Stimulated activated CD4-positive, alpha-beta T cell treated with anti-CD3 and anti-CD28 coated beads, Interleukin-12 subunit alpha, Interleukin-12 subunit beta, amount 100 ng/mL, for 24 hours (primary cell): ENCODE measurements around the gene SNRNP200.
"Not testable (repeated sequence)": the region's sequence is repeated elsewhere in the genome, so short reads cannot be mapped to it uniquely, and the experiment has no call there.

Experiments
- DNase-seq, 2 experiments: peaks; one replicate each; pipeline ENCODE4 v3.0.0-alpha.2; 2020; ENCODE audit warnings: low read depth in 2 of 2

Gene SNRNP200

DNA sequence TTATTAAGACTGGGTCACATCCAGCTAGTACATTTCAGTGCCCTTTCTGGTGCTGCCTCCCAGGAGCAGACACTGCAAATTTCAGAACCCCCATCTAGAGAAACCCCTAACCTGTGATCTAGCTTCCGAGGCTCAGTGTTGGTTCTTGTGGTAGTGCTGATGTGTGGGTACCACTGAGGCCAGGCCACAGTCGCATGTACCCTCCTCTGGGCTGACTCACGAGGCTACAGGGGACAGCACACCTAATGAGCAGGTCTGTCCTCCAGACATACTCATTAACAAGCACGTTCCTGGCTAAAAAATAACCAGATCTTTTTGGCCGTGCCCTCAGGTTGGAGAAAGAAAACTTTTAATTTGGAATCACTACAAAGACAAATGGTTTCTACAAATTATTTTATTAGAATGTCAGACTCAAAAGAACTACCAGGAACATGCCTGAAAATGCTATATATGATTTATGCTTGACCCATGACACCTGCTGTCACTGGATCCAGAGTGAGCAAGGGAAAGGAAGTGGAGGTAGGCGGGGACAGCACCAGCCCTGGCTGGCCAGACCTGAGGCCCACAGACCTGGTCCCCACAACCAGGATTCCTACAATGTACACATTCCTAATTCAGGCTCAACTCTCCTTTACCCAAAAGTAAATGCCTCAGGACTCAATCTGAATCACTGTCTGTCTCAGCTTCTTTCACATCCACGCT is 30.8 kb downstream of the SNRNP200 start:
- no peak for DNase-seq

DNA sequence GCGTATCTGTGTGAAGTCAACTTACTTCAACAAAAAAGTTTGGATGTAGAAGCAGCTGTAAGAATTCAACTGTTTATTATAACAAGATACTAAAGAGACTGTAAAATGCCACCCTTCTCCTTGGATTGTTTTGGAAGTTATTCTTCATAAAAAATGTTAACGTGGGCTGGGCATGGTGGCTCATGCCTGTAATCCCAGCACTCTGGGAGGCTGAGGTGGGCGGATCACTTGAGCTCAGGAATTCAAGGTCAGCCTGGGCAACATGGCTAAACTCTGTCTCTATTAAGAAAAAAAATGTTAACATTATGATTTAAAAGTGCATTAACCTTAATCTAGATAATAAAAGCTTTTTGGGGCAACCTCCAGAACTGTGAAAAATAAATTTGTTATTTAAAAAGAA is 31.6 kb downstream of the SNRNP200 start:
- no peak for DNase-seq

DNA sequence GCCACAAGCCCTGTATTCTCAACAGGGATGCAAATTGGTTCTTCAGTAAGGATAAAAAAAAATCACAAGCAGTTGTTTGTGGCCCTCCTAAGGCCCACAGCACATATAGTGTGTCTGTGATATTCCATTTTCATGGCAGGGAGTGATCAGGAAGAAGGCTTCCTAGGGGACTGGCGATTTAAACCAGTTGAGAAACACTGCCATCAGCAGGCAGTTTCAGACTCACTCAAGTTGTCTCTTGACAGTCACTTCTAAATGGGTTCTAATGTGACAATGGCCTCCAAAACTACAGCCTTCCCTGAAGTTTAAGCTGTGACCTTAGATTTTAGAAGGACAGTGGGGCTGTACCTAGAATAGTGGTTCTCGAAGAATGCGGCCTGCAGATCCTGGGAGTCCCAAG is 33.4 kb downstream of the SNRNP200 start:
- DNase-seq = no peak

DNA sequence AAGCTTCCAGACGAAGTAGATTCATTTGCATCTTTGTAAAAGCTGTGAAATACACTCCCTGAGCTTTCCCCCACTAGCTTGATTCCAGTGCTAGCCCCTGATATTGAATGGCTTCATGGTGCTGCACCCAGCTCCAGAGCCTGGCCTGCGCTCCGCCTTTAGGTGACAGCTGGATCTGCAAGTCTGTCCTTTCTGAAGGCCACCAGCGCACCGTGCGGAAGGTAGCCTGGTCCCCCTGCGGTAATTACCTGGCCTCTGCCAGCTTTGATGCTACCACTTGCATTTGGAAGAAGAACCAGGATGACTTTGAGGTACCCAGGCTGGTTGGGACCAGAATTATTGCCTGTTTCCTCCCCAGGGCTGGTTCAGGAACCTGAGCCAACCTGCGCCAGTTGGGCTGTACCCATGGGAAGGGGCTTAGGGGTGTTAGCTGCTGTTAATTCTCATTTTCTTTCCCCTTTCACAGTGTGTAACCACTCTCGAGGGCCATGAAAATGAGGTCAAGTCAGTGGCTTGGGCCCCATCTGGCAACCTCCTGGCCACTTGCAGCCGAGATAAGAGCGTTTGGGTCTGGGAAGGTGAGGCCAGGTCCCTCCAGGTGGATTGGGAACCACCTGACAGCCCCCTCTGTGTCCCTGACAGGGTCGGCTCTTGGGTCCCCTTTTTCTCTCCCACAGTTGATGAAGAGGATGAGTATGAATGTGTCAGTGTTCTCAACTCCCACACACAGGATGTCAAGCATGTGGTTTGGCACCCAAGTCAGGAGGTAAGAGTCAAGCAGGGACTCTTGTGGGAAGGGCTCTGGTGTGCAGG is 38.0 kb downstream of the SNRNP200 start:
- DNase-seq = peak; percentile 21 to 38

DNA sequence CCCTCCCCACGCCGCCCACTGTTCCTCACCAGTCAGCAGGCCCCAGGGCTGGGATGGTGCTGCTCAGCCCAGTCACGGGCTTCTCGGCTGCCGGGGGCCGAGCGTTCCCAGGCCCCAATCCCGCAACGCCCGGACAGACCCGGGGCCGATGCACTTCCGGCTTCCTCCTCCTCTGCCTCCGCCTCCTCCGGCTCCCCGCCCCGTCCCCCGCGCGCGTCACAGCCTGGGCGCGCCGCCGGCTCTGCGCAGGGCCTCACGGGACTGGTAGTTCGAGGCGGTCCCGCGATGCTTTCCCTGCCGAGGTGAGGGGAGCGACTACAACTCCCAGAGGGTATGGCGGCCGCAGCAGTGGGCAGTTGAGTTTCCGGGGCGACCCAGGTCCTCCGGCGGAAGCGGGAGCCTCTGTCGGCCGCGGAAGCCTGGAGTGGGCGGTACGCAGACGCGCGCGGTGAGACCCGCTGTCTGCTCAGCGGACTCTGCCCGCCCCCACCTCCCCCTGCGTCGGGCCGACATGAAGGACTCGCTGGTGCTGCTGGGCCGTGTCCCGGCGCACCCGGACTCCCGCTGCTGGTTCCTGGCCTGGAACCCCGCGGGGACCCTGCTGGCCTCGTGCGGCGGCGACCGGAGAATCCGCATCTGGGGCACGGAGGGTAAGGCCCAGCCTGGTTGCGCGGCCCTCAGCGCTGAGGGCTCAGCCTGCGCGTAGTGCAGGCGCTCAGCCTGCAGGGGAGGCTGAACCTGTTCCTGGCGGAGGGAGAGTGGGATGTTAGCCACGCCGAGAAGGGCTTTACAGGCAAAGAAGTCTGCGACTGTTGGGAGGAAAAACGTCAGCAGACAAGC is 39.3 kb downstream of the SNRNP200 start, which contains the start of the genes CIAO1 and TMEM127:
Gene CIAO1, plus strand, starts transcription at position 386 of the 840 bp plus-strand sequence. Its CDS starts 126 bp downstream, at position 512.
Gene TMEM127, minus strand, starts transcription at position 158 of the 840 bp plus-strand sequence. CDS start 616 bp downstream, outside the sequence.
- DNase-seq = peak; percentile 97

DNA sequence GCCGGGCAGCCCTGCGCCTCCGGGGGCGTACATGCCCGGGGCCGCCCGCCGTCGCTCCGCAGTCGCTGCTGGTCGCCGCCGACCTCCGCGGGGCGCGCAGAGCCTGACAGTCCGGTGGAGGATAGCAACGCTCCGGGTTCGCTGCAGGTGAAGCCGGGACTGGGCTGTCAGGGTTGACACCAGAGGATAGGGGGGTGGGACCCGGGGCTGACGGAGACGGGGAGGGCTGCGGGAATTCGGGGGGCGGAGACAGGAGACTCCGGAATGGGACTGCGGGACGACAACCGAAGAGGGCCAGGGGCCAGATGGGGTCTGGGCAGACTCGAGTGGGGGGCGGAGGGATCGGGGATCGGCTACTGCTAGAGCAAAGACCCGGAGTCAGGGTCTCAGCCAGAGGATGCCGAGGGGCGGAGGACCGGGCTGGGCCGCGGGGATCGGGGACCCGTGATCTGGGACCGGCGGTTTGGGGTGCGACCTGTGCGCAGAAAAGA is 40.0 kb downstream of the SNRNP200 start:
- peak in 1 of 2 experiments; percentile 18 for DNase-seq

DNA sequence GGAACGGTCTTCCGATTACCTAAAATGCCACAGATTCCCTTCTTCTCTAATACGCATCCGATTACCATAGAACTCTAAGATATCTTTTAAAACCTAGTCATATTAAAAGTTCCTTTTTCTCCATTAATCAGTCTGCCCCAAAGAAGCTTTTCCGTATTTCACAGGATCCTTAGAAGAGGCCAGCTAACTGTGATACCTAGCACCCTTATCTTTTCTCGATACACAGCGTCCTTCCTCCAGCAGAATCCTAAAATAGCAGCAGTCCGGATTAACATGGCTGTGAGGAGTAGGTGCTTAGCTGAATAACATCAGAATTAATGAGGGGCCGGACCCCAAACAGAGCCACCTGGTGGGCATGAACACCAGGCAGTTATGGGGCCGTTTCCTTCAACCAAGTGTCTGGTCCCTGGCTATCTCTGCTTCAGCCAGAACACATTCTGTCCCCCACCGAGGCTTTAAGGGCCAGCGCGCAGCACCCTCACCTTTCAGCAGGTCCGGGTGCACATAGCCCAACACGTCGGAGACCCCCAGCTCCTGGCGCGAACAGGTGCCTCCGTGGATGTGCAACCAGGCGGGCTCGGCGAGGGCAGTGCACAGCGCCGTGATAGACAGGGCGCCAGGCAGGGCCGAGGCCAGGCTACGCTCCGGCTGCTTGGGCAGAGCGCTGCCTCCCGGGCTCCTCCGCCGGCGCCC is 40.5 kb downstream of the SNRNP200 start:
- DNase-seq = no peak

DNA sequence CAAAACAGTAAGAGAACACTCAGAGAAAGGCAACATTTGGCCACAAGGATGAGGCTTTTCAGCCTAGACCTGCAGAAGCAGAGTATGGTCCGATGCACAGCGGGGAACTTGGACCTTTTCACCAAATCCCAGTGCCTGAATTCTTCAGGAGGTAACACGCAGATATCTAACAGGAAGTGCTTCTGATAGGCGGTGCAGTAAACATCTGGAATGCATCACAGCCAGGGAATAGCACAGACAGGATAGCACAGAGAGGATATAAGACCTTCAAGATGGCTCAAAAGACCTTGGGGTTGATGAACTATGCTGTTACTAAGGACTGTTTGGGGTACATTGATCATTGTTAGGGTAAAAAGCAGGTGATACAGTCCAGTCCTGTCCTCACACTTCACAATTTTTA is 41.3 kb downstream of the SNRNP200 start:
- no peak for DNase-seq

DNA sequence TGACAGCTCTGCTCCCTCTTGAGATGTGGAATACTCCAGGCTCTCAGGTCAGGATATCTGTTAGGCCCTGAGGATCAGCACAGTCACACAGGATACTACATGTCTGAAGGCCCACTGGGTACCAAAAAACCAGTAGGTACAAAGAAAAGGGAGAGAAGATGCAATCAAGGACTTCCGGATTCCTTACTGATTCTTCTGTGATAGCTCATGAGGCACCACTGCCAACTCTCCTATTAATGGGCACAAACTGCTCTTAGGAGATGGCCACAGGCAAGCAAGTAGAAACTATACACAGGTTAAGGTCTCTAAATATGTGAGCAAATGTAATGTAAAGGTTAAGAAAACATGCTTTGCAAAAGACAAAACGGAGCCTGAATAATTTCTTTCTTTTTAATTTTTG is 43.0 kb downstream of the SNRNP200 start:
- no peak for DNase-seq

DNA sequence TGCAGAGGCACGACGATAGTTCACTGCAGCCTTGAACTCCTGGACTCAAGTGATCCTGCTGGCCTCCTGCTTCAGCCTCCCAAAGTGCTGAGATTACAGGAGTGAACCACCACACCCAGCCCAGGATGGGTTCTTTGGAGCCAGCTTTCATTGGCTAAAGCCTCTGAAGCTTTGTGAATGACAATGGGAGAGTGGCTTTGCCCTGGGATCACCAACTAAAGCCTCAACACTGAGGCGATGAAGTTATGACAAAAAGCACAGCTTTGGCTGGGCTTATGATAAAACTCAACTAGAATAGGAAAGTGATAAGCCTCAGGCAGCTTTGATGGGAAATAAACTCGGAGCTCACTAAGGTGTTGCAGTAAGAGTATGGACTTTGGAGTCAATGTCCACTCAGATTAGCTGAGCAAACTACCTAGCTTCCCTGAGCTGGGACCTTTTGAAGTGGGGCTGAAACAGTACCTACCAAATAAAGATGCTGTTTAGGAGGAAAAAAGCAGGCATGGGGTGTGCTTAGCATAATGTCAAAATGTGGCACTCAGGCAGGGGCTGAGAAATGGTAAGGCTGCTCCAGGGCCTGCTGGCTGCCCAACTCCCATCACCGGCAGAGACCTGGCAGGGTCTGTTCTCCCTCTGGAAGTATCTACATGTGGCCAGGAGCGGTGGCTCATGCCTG is 43.9 kb downstream of the SNRNP200 start:
- no peak for DNase-seq

DNA sequence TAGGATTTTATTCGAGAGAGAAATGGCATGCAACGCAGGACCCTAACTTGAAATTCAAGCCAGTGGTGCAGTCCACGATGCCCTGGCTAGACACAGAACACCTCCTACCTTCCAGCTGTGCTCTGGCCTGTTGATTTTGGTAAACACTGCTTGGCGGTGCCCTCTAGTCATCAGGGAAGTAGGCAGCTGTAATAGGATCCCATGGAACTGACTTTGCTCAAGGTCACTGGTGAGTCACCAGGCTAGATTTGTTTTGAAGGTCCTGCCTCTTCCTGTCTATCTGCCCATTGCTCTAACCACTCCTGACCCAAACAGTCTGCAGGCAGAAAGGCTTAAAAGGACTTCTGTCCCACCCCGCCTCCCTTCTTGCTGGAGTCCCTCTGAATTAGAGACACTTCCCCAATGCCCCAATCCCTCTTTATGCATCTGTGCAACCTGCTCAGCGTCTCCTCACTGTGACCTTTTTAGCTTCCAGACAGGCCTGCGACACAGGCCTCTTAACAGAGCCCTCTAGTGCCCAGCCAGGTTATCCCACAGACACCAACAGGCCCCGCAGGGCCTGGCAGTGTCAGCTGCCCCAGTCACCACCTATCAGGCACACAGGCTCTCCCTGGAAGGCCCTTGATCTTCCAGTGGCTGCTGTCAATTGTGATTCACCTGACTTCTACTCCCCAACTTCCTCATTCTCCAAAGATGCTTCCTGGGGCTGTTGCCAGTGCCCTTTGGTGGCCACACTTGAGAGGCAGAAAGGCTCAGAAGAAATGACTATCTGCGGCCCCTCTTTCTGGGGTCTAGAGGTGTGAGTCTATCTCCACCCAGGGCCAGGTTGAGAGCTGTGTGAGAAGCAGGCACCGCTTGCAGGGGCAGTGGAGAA is 44.7 kb downstream of the SNRNP200 start:
- no peak for DNase-seq

DNA sequence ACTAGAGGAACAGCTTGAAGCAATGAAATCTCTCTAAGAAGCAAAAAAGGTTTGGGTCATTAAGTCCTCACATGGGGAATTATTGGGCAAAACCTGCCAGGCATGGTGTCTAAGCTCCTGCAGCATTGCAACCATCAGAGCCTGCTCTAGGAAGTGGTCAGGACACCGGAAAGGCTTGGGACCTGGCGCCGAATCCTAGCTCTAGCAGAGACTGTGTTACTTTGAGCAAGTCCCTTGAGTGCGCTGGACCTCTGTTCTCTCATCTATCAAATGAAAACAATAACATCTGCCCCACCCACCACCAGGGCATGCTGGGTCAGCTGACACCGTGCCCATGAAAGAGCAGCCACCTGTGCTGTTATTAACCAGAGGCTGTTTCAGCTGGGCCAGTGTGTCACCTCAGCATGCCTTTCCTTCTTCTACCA is 45.8 kb downstream of the SNRNP200 start:
- DNase-seq = no peak

DNA sequence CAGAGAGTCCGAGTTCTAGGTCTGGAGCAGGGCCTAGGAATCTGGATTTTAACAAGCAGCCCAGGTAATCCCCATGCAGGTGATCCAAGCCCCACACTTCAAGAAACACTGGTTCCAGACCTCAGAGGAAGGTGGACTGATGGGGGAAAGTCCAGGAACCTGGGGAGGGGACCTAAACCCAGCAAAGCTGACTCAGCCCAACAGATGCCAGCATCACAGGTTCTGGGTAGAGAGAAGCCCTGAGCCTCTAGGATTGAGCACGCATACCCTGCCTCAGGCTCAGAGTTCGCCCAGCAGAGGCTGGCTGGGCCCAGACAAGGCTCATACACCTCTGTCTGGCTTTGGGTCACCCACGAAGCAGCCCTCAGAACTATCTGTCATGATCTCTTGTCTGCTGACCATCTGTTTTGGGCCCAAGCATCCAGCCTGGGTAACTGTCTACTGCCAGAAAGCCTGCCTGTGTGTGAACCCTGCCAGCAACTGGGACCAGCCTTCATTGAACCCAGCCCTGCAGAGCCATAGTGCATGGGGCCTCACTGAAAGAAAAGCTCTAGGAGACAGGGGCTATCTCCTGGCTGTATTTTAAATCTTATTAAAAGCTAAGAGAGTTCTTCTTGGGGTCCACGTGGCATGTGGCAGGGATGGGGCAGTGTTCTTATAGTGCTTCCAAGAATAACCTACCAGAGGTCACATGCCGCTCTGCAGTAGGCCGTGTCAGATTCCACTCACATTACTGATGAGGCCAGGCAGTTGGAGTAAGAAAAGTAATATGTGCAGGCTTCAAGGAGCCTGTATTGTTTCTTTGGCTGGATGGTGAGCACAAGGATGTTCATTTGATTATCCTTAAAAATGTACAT is 47.0 kb downstream of the SNRNP200 start:
- DNase-seq = no peak

DNA sequence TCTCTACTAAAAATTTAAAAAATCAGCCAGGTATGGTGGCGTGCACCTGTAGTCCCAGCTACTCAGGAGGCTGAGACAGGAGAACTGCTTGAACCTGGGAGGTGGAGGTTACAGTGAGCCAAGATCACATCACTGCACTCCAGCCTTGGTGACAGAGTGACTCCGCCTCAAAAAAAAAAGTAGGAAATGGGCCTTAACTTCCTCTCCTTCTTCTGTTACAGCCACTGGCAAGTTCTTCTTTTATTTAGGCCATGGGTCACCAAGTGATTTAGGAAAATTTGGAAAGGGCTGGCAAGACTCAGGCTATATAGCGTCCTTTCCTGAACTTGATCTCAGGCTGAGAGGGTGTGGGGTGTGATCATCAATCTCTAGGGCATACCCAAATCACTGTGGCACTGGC is 47.6 kb downstream of the SNRNP200 start:
- DNase-seq = not testable (repeated sequence)

DNA sequence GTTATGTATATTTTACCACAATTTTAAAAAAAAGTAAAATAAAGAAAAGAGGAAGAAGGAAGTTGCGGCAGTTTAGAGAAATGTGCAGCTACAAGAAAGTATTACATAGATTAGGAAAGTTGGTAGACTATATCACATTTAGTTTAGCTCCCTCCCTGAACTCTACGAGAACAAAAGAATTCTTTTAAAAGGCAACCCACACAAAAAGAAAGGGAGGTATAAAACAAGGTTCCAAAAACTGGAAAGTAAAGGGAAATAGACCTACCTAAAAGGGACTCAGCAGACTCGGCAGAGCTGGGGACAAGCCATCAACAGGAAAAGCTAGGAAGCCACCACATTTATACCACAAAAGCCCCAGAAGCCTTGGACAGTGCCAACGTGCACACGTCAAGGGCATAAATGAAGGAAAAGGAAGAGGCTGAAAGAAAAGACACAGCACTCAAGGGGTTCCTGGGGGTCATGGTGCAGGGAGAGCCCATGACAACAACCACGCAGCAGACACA is 48.7 kb downstream of the SNRNP200 start:
- DNase-seq = no peak

DNA sequence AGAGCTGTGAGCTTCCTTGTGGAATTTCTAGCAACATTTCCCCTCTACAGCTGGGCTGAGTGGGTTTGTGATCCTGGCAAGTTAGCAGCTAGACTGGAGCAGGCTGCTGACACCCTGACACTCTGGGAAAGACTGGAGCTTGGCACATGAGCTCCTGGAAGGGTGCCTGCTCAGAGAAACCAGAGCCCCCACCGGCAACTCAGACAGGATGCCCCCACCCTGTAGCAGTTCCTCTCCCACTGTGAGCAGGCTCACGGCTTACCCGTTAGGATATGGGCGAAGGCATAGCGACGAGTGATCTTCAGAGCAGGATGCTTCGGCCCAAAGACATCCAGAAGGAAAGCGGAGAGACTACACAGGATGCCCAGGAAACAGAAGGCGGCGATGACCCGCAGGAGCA is 50.8 kb downstream of the SNRNP200 start:
- no peak for DNase-seq

DNA sequence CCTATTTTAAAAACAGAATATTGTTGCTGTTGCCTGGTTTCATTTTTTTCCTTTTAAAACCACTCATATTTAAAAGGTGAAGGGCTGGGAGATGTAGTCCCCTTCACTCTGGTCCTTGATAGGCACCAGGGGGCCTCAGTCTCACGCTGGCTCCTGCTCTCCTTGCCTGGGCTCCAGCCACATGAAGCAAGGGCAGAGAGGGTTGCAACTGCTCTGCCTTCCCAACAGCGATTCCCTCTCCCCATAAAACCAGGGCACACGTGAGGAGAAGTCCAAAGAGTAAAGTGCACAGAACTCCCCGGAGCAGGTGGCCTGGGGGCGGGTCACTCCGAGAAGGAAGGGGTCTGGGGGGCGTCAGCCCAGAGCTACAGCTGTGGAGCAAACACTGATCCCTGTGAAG is 52.3 kb downstream of the SNRNP200 start:
- DNase-seq = no peak

DNA sequence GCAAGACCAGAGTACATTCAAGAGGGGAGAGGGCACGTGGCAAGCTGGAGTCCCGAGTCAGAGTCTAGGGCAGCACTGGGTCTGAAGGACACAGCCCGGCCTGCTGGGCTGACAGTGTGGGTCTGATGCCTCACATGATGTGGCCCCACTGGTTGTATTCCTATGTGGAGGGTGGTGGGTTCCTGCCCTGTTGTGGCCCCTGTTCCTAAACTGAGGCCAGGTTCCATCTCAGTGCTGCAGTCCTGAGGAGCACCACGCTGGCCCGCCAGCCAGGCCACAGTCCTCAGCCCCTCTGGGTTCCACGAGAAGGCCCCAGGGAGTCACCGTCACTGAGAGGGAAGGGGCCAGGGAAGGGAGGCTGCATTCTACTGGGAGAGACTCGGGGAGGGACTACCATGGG is 52.8 kb downstream of the SNRNP200 start:
- DNase-seq = no peak
